ENCODE measurements around the gene CGN. TPM values are rescaled to one million over a fixed set of nuclear protein-coding genes. Genes with fewer than 3 reads are reported as not detected.

Gene CGN
- total RNA-seq, result under 0.01 and 0.15 TPM in 2 replicates

DNA sequence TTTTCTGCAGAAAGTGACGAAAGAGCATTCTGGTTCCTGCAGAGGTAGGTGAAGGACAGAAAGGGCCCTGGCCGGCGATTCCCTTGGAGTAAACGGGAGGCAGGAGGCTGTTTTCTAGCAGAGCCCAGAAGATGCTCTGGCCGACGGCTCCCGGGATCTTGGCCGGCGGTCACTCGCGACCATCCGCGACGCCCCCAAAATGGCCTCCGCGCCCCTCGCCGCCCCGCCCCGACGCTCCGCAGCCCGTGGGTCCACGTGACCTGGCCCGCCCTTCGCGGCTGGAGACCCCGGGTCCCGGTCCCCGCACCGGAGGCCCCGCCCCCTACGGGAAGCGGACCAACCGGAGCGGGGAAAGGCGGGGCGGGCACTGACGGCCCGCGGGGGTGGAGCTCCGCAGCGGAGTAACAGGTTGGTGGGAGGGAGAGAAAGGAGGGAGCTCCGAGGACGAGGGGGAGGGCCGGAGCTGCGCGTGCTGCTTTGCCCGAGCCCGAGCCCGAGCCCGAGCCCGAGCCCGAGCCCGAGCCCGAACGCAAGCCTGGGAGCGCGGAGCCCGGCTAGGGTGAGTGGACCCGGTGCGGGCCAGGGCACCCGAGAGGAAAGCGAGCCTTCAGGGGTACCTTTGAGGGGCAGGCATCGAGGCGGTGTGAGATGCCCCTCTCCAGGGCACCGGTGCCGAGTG, at the start of gene CGN:
CGN (plus strand) TSS at position 431 of the 679 bp plus-strand sequence. CDS start 7,133 bp downstream, outside the sequence.

DNA sequence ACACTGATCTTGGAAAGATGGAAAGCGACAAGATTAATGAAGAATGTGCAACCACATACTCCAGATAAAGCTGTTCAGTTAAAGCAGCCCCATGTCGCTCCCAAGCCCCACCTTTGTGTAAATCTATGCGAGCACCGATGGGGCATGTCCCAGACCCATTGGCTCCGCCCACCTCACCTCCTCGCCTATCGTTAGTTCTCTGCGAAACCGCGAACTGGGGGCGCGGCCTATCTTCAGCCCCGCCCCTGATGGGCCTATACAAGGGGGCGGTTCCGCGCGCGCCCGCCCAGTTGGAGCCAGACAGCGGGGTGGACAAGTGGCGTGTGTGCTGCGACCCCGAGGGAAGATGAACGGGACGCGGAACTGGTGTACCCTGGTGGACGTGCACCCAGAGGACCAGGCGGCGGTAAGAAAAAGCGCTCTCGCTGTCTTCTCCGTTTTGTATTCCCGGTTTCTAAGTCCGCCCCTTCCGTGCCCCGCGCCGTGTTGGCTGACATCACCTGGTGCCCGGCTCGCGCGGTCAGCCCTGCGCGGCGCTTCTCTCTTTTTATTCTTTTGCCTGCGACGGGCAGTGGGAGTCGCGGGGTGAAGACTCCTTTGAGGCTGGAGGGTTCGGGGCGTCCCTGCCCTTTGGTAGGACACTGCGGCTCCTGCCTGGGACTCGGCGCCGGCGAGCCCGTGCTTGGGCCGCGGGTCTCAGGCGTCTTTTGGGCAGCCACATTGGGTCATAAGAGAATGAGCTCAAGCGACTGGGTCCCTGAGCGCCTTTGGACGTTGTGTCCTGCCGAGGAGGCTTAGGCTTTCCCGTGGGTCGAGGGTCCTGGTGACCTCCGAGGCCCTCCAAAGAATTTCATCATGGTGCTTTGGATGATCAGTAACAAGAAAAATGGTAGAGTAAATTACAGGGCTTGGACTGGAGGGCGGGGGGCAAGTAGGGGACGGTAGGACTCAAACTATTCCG, 29.1 kb downstream of the CGN start, which contains the start of gene TUFT1:
TUFT1 (plus strand) TSS at position 289 of the 961 bp plus-strand sequence; CDS start at position 347, 58 bp downstream.

Other genes starting within 250 kb of the CGN start
- 12.5 and 12.8 TPM in 2 replicates for gene ZNF687, start 229.1 kb upstream of the CGN start, total RNA-seq
- 56.3 and 76.1 TPM in 2 replicates for gene PI4KB, start 184.0 kb upstream of the CGN start, total RNA-seq
- 25.6 and 28.1 TPM in 2 replicates for gene RFX5, start 164.1 kb upstream of the CGN start, total RNA-seq
- gene SELENBP1, start 138.7 kb upstream of the CGN start, total RNA-seq, result 25.9 and 31.4 TPM in 2 replicates
- 333 and 373 TPM in 2 replicates for gene PSMB4, start 111.8 kb upstream of the CGN start, total RNA-seq
- 11.6 and 12.8 TPM in 2 replicates for gene POGZ, start 51.9 kb upstream of the CGN start, total RNA-seq
- gene TUFT1, start 28.9 kb downstream of the CGN start, total RNA-seq, result 7.6 and 10.6 TPM in 2 replicates
- gene SNX27, start 100.7 kb downstream of the CGN start, total RNA-seq, result 10.1 and 10.3 TPM in 2 replicates
- gene CELF3, start 205.4 kb downstream of the CGN start, total RNA-seq, result not detected in 2 replicates
- not detected in 2 replicates for gene RIIAD1, start 210.1 kb downstream of the CGN start, total RNA-seq

All from bronchus fibroblast of lung (primary cell).